SU-DHL-6 (cell line): Measurements from ENCODE around the gene UBALD2.
"Not testable (repeated sequence)": the region's sequence is repeated elsewhere in the genome, so short reads cannot be mapped to it uniquely, and the experiment has no call there.

Experiments
- H2AFZ ChIP-seq: fragments of 200-600 bp; sonication (generic); 2 replicates; pipeline ENCODE4 v1.6.1; 2014; ENCODE audit warnings: low read depth, mild to moderate bottlenecking, moderate library complexity, mixed read lengths, antibody characterized with exemption, low read length; ENCODE audit not compliant: severe bottlenecking
- H3F3A ChIP-seq: fragments of 200-600 bp; shearing (Covaris generic); 2 replicates; pipeline ENCODE4 v1.6.0; 2016; ENCODE audit warnings: antibody characterized with exemption, mild to moderate bottlenecking; ENCODE audit not compliant: insufficient read depth
- H3K27ac ChIP-seq: fragments of 200-600 bp; sonication (generic); 2 replicates; pipeline ENCODE4 v1.5.1; 2016; ENCODE audit warnings: low read depth, mild to moderate bottlenecking, low read length, moderate library complexity, mixed read lengths
- H3K27me3 ChIP-seq: fragments of 200-600 bp; sonication (generic), shearing (Covaris generic); 2 replicates; pipeline ENCODE4 v1.6.0; 2014; ENCODE audit warnings: mild to moderate bottlenecking, low read length
- H3K36me3 ChIP-seq: fragments of 200-600 bp; sonication (generic); 2 replicates; pipeline ENCODE4 v1.6.1; 2014; ENCODE audit warnings: mild to moderate bottlenecking, low read length, mixed read lengths
- H3K4me2 ChIP-seq: fragments of 300-600, 200-600 bp; shearing (Covaris generic), sonication (generic); 2 replicates; pipeline ENCODE4 v1.6.0; 2014; ENCODE audit warnings: low read length, low read depth, mild to moderate bottlenecking; ENCODE audit not compliant: poor library complexity, severe bottlenecking
- H3K4me3 ChIP-seq: fragments of 200-600 bp; sonication (generic); 2 replicates; pipeline ENCODE4 v1.5.1; 2014; ENCODE audit warnings: antibody characterized with exemption, low read length, mild to moderate bottlenecking, mixed read lengths; ENCODE audit not compliant: insufficient read depth, poor library complexity, severe bottlenecking
- H3K79me2 ChIP-seq: fragments of 200-600 bp; sonication (generic); 2 replicates; pipeline ENCODE4 v1.6.1; 2014; ENCODE audit warnings: mild to moderate bottlenecking, low read length, moderate library complexity; ENCODE audit not compliant: insufficient read depth
- H3K9ac ChIP-seq: fragments of 200-600 bp; sonication (generic); 2 replicates; pipeline ENCODE4 v1.7.0; 2014; ENCODE audit warnings: mild to moderate bottlenecking, low read length
- H3K9me2 ChIP-seq: fragments of 200-600 bp; sonication (generic); replicated peaks from 2 replicates; pipeline ENCODE4 v1.6.1; 2014; ENCODE audit warnings: low read length; ENCODE audit not compliant: insufficient read depth
- H3K9me3 ChIP-seq: fragments of 200-600 bp; sonication (generic); 2 replicates; pipeline ENCODE4 v1.6.1; 2014; ENCODE audit warnings: low read length, mixed read lengths; ENCODE audit not compliant: insufficient read depth
- H4K20me1 ChIP-seq: fragments of 200-600 bp; sonication (generic); 2 replicates; pipeline ENCODE4 v1.6.1; 2014; ENCODE audit warnings: low read depth, mild to moderate bottlenecking, antibody characterized with exemption, low read length, moderate library complexity, mixed read lengths
- EZH2phosphoT487 ChIP-seq: fragments of 200-600 bp; sonication (generic), shearing (Covaris generic); conservative IDR thresholded peaks from 2 replicates; pipeline ENCODE4 v1.6.1; 2018; ENCODE audit warnings: mild to moderate bottlenecking, antibody characterized with exemption, low read length, moderate library complexity, mixed read lengths
- TF ChIP-seq, protein P1 (sequence below): fragments of 200-600 bp; sonication (generic); IDR thresholded peaks from one replicate; pipeline ENCODE4 v1.5.1; 2017; ENCODE audit warnings: antibody characterized with exemption, mild to moderate bottlenecking, low read length, moderate library complexity; ENCODE audit not compliant: insufficient read depth, poor library complexity, severe bottlenecking

The UBALD2 gene

DNA sequence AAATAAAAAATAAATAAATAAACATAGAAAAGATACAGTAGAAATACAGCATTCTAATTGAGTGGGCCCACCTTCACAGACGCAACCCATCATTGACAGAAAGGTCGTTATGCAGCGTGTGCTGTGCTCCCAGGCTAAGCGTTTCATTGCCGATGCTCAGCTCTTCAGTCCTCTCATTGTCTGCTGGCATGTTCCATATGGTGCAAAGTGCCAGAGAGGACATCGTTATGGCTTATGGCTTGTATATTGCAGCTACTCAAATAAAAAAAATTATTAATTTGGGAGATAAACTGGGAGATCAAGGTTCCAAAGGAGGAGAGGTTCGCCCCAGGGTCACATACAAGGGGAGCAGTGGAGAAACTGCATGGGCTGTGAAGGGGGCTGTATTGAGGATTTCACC, 11.3 kb upstream of the UBALD2 start:
- Histone ChIP-seq H3F3A (no peaks in the 10 kb centered on the region), H2AFZ (no peak overlapping the region), H3K36me3 (no peaks in the 10 kb centered on the region), H3K4me2 (no peak overlapping the region), H4K20me1 (no peaks in the 10 kb centered on the region), H3K27ac (no peak overlapping the region), H3K79me2 (no peaks in the 10 kb centered on the region), H3K9ac (no peak overlapping the region), H3K9me3 (no peaks in the 10 kb centered on the region), H3K27me3 (no peaks in the 10 kb centered on the region), H3K9me2 (no peaks in the 10 kb centered on the region), H3K4me3 (no peak overlapping the region)
- TF ChIP-seq EZH2phosphoT487, result no peak
- TF ChIP-seq, protein P1, sequence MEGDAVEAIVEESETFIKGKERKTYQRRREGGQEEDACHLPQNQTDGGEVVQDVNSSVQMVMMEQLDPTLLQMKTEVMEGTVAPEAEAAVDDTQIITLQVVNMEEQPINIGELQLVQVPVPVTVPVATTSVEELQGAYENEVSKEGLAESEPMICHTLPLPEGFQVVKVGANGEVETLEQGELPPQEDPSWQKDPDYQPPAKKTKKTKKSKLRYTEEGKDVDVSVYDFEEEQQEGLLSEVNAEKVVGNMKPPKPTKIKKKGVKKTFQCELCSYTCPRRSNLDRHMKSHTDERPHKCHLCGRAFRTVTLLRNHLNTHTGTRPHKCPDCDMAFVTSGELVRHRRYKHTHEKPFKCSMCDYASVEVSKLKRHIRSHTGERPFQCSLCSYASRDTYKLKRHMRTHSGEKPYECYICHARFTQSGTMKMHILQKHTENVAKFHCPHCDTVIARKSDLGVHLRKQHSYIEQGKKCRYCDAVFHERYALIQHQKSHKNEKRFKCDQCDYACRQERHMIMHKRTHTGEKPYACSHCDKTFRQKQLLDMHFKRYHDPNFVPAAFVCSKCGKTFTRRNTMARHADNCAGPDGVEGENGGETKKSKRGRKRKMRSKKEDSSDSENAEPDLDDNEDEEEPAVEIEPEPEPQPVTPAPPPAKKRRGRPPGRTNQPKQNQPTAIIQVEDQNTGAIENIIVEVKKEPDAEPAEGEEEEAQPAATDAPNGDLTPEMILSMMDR, result no peak

DNA sequence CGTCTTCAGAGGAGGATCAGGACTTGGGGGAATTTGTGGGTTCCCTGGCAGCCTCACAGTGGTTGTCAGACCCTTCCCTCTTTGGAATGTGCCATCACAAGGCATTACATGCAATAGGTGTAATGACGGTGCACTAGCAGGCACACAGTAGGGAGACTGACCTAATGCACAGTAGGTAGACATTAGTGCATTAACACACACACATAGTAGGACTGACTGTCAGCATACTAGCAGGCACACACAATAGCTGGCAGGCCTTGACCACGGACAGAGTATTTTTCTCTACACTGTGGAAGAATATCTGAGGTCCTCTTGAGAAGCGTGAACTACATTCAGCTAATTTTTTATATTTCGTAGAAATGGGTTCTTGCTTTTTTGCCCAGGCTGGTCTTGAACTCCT, 10.9 kb upstream of the UBALD2 start:
- H3K4me3 ChIP-seq, result no peak overlapping the region
- H3K27ac ChIP-seq, result no peak overlapping the region
- no peaks in the 10 kb centered on the region for H3K79me2 ChIP-seq
- TF ChIP-seq, protein P1, result no peak
- no peak for TF ChIP-seq EZH2phosphoT487
- peaks cover 2% of the 10 kb centered on the region; the same call in 1 of the 2 replicates for H3F3A ChIP-seq
- no peaks in the 10 kb centered on the region for H3K27me3 ChIP-seq
- no peaks in the 10 kb centered on the region for H3K9me3 ChIP-seq
- no peak overlapping the region for H2AFZ ChIP-seq
- H3K4me2 ChIP-seq, result no peak overlapping the region
- no peaks in the 10 kb centered on the region for H3K36me3 ChIP-seq
- no peak overlapping the region for H3K9ac ChIP-seq
- no peaks in the 10 kb centered on the region for H4K20me1 ChIP-seq
- H3K9me2 ChIP-seq, result no peaks in the 10 kb centered on the region

DNA sequence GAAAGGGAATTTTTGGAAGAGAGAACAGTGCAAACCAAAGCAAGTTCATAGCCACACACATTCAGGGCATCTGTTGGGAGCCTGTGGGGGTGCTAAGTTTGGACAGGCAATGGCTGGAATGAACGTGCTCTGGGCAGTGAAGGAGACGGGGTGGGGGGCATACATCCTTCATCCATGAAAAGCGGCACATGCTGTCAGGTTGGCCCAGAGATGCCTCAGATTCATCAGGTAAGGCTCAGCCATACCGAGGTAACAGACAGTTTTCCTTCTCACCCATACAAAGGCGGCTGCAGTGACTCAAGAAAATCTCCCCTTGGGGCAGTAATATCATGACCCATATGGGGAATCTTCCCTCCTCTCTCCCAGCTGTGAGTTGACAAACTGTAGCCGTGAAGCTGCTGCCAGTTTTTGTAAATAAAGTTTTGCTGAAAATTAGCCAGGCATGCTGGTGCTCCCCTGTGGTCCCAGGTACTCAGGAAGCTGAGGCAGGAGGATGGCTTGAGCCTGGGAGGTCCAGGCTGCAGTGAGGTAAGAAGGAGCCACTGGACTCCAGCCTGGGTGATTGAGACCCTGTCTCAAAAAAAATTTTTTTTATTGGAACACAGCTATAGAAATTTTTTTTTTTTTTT, 9.2 kb upstream of the UBALD2 start:
- H3F3A ChIP-seq, result peaks cover 18% of the 10 kb centered on the region

DNA sequence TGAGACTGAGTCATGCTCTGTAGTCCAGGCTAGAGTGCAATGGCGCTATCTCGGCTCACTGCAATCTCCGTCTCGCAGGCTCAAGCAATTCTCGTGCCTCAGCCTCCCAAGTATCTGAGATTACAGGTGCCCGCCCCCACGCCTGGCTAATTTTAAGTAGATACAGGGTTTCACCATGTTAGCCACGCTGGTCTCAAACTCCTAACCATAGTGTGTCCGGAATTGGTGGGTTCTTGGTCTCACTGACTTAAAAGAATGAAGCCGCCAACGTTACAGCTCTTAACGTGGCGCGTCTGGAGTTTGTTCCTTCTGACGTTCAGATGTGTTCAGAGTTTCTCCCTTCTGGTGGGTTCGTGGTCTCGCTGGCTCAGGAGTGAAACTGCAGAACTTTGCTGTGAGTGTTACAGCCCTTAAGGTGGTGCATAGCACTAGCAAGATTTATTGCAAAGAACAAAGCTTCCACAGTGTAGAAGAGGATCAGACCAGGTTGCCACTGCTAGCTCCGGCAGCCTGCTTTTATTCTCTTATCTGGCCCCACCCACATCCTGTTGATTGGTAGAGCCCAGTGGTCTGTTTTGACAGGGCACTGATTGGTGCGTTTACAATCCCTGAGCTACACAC, 8.6 kb upstream of the UBALD2 start:
- H3F3A ChIP-seq, result peaks cover 24% of the 10 kb centered on the region
- H3K79me2 ChIP-seq, H3K36me3 ChIP-seq, H4K20me1 ChIP-seq, H3K27ac ChIP-seq, H3K9me2 ChIP-seq, H3K9ac ChIP-seq, H3K4me2 ChIP-seq, H3K27me3 ChIP-seq, H2AFZ ChIP-seq, H3K4me3 ChIP-seq, H3K9me3 ChIP-seq: not testable (repeated sequence)

More for the DNA sequence above, 9.2 kb upstream of the UBALD2 start:
- Histone ChIP-seq H3K4me2 (no peak overlapping the region), H3K4me3 (no peak overlapping the region), H3K27ac (no peak overlapping the region), H3K36me3 (no peaks in the 10 kb centered on the region), H3K27me3 (no peaks in the 10 kb centered on the region), H3K9ac (no peak overlapping the region), H2AFZ (no peak overlapping the region), H4K20me1 (no peaks in the 10 kb centered on the region), H3K79me2 (no peaks in the 10 kb centered on the region), H3K9me3 (no peaks in the 10 kb centered on the region), H3K9me2 (no peaks in the 10 kb centered on the region)
- no peak for TF ChIP-seq EZH2phosphoT487
- TF ChIP-seq, protein P1, result no peak
